DOHH2 (cell line): ENCODE results near the gene DUSP3.

Experiments
- H3F3A ChIP-seq: fragments of 200-600 bp; sonication (generic), shearing (Covaris generic); 2 replicates; pipeline ENCODE4 v1.6.0; 2016; ENCODE audit warnings: antibody characterized with exemption, mild to moderate bottlenecking; ENCODE audit not compliant: control insufficient read depth, insufficient read depth
- H3K27ac ChIP-seq: fragments of 200-600 bp; sonication (generic); 2 replicates; pipeline ENCODE4 v1.5.1; 2014; ENCODE audit warnings: low read depth, mild to moderate bottlenecking, low read length, moderate library complexity
- H3K27me3 ChIP-seq: fragments of 200-600 bp; sonication (generic); 2 replicates; pipeline ENCODE4 v1.6.1; 2014; ENCODE audit warnings: mild to moderate bottlenecking, low read length, mixed read lengths; ENCODE audit not compliant: control insufficient read depth
- H3K36me3 ChIP-seq: fragments of 200-600 bp; sonication (generic); 2 replicates; pipeline ENCODE4 v1.6.1; 2014; ENCODE audit warnings: mild to moderate bottlenecking, low read length, moderate library complexity, mixed read lengths; ENCODE audit not compliant: control insufficient read depth
- H3K4me1 ChIP-seq: fragments of 200-600 bp; sonication (generic); 2 replicates; pipeline ENCODE4 v1.6.1; 2014; ENCODE audit warnings: mild to moderate bottlenecking, low read length, mixed read lengths; ENCODE audit not compliant: control insufficient read depth
- H3K4me2 ChIP-seq: fragments of 200-600 bp; sonication (generic); 2 replicates; pipeline ENCODE4 v1.6.0; 2014; ENCODE audit warnings: mild to moderate bottlenecking, low read length, moderate library complexity
- H3K4me3 ChIP-seq: fragments of 200-600 bp; sonication (generic); 2 replicates; pipeline ENCODE4 v1.5.1; 2014; ENCODE audit warnings: mild to moderate bottlenecking, low read length, mixed read lengths
- H3K79me2 ChIP-seq: fragments of 200-600 bp; sonication (generic); 2 replicates; pipeline ENCODE4 v1.6.1; 2014; ENCODE audit warnings: mild to moderate bottlenecking, low read length, mixed read lengths; ENCODE audit not compliant: control insufficient read depth
- H3K9me2 ChIP-seq: fragments of 200-600 bp; sonication (generic); replicated peaks from 2 replicates; pipeline ENCODE4 v1.6.1; 2014; ENCODE audit warnings: mild to moderate bottlenecking, low read length, mixed read lengths; ENCODE audit not compliant: control insufficient read depth
- H3K9me3 ChIP-seq: fragments of 200-600 bp; sonication (generic); 2 replicates; pipeline ENCODE4 v1.6.1; 2014; ENCODE audit warnings: antibody characterized with exemption, low read length, mixed read lengths; ENCODE audit not compliant: control insufficient read depth, insufficient read depth
- H4K20me1 ChIP-seq: fragments of 200-600 bp; sonication (generic); 2 replicates; pipeline ENCODE4 v1.6.0; 2014; ENCODE audit warnings: low read depth, mild to moderate bottlenecking, antibody characterized with exemption, low read length, moderate library complexity; ENCODE audit not compliant: control insufficient read depth, insufficient read depth
- EZH2phosphoT487 ChIP-seq: fragments of 200-600 bp; sonication (generic); IDR thresholded peaks from 2 replicates; pipeline ENCODE4 v1.6.1; 2017; ENCODE audit warnings: borderline replicate concordance, mild to moderate bottlenecking, antibody characterized with exemption, low read length, moderate library complexity, mixed read lengths
- TF ChIP-seq, protein P1 (sequence below): fragments of 200-600 bp; sonication (generic); IDR thresholded peaks from one replicate; pipeline ENCODE4 v1.5.1; 2014; ENCODE audit warnings: antibody characterized with exemption, mild to moderate bottlenecking, low read depth, low read length; ENCODE audit not compliant: poor library complexity, severe bottlenecking

DUSP3 gene

DNA sequence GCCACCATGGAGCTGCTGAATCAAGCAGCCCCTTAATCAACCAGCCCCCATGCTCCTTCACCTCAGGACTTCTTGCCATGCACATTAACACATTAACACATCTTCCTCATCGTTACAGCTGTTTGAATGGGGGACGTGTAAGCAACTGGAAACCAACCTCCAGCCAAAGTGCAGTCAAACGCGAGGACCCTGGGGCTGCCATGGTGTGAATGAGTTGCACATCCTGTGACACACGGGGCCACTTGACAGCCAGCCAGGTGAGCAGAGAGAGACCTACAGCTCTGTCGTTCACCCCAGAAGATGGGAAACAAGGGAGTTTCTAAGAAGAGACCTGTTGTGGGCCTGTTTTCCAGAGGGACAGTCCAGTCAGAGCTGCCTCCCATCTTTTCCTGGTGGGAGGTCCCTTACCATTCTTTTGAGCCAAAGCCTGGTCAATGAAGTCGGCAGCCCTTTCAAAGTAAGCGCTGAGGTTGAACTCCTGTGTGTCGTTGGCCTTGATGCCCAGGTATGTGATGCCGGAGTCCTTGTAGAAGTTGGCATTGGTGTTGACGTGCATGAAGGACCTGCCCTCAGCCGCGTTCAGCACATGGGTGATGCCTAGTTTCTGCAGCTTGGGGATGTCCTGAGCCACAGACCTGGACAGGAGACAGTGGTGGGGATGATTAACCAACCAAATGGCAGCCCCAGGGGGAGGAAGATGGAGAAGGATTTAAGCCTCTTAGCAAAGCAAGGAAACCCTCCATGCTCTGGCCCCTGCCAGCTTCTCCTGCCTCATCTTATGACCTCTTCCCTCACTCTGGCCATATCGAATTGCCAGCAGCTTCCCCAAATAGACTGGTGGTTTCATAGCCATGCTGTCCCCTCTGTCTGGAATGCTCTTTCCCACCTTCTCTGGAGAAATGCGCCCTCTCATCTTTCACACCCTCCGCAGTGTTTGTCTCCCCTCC is 4.2 kb downstream of the DUSP3 start:
- H3K4me1 ChIP-seq = peaks cover 14% of the 10 kb centered on the region; the same call in 1 of the 2 replicates

DNA sequence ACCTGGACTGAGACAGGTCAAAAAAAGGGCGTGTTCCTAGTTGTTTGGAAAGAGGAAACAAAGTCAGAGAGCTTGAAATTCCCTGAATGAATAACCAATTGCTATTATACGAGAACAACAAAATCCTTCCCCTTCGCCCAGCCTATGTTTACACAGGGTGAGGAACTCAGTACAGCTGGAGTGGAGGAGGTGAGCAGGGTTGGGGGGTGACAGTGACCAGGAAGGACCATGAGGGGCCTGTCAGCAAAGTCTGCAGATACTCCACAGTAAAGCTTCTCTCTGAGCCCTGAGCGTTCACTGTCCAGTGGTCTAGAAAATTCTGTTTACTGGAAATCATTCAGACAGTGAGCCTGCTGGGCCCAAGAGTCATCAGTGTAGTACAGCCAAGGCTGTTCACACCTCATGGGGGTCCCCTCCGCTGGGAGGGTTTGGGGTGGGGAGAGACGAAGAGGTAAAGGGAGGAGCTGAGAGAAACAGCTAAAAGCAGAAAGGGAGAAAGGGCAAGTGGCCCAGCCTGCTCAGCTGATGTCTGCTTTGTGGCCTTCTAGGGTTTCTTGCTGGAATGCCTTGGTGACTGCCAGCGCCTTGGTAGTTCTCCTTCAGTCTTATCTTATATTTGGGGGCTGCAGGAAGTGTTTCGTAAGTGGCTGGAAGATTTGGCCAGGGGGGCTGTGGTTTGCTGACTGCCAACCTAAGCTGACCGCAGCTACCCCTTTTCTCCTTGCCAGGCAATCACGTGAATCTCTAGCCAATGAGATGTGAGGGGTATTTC is 5.7 kb downstream of the DUSP3 start:
- H3K4me3 ChIP-seq = no peak overlapping the region
- no peak overlapping the region for H3K4me2 ChIP-seq
- H3K27me3 ChIP-seq = peaks cover 5% of the 10 kb centered on the region
- no peaks in the 10 kb centered on the region for H3K36me3 ChIP-seq
- TF ChIP-seq EZH2phosphoT487 = no peak
- TF ChIP-seq, protein P1, sequence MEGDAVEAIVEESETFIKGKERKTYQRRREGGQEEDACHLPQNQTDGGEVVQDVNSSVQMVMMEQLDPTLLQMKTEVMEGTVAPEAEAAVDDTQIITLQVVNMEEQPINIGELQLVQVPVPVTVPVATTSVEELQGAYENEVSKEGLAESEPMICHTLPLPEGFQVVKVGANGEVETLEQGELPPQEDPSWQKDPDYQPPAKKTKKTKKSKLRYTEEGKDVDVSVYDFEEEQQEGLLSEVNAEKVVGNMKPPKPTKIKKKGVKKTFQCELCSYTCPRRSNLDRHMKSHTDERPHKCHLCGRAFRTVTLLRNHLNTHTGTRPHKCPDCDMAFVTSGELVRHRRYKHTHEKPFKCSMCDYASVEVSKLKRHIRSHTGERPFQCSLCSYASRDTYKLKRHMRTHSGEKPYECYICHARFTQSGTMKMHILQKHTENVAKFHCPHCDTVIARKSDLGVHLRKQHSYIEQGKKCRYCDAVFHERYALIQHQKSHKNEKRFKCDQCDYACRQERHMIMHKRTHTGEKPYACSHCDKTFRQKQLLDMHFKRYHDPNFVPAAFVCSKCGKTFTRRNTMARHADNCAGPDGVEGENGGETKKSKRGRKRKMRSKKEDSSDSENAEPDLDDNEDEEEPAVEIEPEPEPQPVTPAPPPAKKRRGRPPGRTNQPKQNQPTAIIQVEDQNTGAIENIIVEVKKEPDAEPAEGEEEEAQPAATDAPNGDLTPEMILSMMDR = no peak
- no peaks in the 10 kb centered on the region for H3F3A ChIP-seq
- no peaks in the 10 kb centered on the region for H4K20me1 ChIP-seq
- no peak overlapping the region for H3K27ac ChIP-seq
- no peaks in the 10 kb centered on the region for H3K9me3 ChIP-seq
- no peaks in the 10 kb centered on the region for H3K79me2 ChIP-seq
- H3K4me1 ChIP-seq = peaks cover 14% of the 10 kb centered on the region
- no peaks in the 10 kb centered on the region for H3K9me2 ChIP-seq

More for the DNA sequence above, 4.2 kb downstream of the DUSP3 start:
- no peaks in the 10 kb centered on the region for H3K79me2 ChIP-seq
- no peak overlapping the region for H3K4me3 ChIP-seq
- no peak overlapping the region for H3K27ac ChIP-seq
- no peaks in the 10 kb centered on the region for H3F3A ChIP-seq
- no peaks in the 10 kb centered on the region for H3K9me3 ChIP-seq
- no peak for TF ChIP-seq EZH2phosphoT487
- TF ChIP-seq, protein P1 = no peak
- no peak overlapping the region for H3K4me2 ChIP-seq
- H4K20me1 ChIP-seq = no peaks in the 10 kb centered on the region
- no peaks in the 10 kb centered on the region for H3K9me2 ChIP-seq
- peaks cover 17% of the 10 kb centered on the region for H3K27me3 ChIP-seq
- no peaks in the 10 kb centered on the region for H3K36me3 ChIP-seq

DNA sequence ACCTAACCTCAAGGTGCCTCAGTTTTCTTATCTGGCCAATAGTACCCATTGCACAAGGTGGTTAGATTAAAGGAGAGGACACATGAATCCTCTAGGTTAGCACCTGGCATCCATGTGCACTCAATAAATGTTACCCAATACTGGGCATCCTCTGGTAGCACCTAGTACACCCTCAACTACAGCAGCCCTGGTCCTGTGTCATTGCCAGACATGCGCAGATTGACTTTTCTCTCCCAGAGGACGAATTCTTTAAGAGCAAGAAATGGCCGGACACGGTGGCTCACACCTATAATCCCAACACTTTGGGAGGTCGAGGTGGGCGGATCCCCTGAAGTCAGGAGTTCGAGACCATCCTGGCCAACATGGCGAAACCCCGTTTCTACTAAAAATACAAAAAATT is 7.3 kb downstream of the DUSP3 start:
- no peaks in the 10 kb centered on the region for H3K9me3 ChIP-seq
- no peaks in the 10 kb centered on the region for H3F3A ChIP-seq
- no peaks in the 10 kb centered on the region for H3K27me3 ChIP-seq
- no peaks in the 10 kb centered on the region for H4K20me1 ChIP-seq
- no peaks in the 10 kb centered on the region for H3K9me2 ChIP-seq
- TF ChIP-seq, protein P1 = no peak
- no peak for TF ChIP-seq EZH2phosphoT487
- no peak overlapping the region for H3K4me3 ChIP-seq
- no peak overlapping the region for H3K27ac ChIP-seq
- no peaks in the 10 kb centered on the region for H3K79me2 ChIP-seq
- no peak overlapping the region for H3K4me2 ChIP-seq
- H3K4me1 ChIP-seq = peaks cover 13% of the 10 kb centered on the region
- H3K36me3 ChIP-seq = no peaks in the 10 kb centered on the region
